Endothelial cell of umbilical vein (primary cell): ENCODE measurements around the gene BANF2. TPM values are rescaled to one million over a fixed set of nuclear protein-coding genes. Genes with fewer than 3 reads are reported as not detected.

ENCODE experiments used
- BruUV-seq: library from RNA; stranded (reverse); fragments of 400-500 nt; replicated peaks from 2 replicates; lab custom pipeline; 2021; lab: Mats Ljungman, UMichigan
- CTCF ChIA-PET: fragments of 300-600, 350-600 bp; sonication (Branson Sonifier 250); formaldehyde crosslinking; loops from one replicate; lab custom pipeline; 2021; ENCODE audit warnings: antibody characterized with exemption, inconsistent platforms; lab: Charles Lee
- POLR2A ChIA-PET: fragments of 300-600, 350-600 bp; sonication (Branson Sonifier 250); formaldehyde crosslinking; loops from one replicate; lab custom pipeline; 2021; ENCODE audit warnings: antibody characterized with exemption, inconsistent platforms; lab: Charles Lee
- DNase-seq: peaks from one replicate; pipeline ENCODE4 v3.0.0-alpha.2; 2011; ENCODE audit warnings: low read depth, low spot score
- FAIRE-seq: peaks from 2 replicates; lab custom pipeline; 2011; peaks lifted over from hg19 to GRCh38; lab: Jason Lieb, UNC
- H2AFZ ChIP-seq: 2 replicates; pipeline ENCODE4 v1.6.0; 2012; ENCODE audit warnings: low read depth, low read length, control low read depth, inconsistent platforms
- H3K27ac ChIP-seq: 2 replicates; pipeline ENCODE4 v1.5.1; 2011; ENCODE audit warnings: low read depth, mild to moderate bottlenecking, control low read depth, low read length, moderate library complexity; ENCODE audit not compliant: insufficient read depth
- H3K27me3 ChIP-seq, 2 experiments: 2 replicates each; pipeline versions ENCODE4 v1.6.0 to v1.6.1; 2011; ENCODE audit warnings: low read length in 2 of 2, mixed read lengths in 1 of 2; ENCODE audit not compliant: control insufficient read depth in 2 of 2, insufficient read depth in 2 of 2
- H3K36me3 ChIP-seq, 2 experiments: 2 replicates in 1 of 2; 3 replicates in 1 of 2; pipeline ENCODE4 v1.5.1; 2011; ENCODE audit warnings: low read length in 2 of 2, mild to moderate bottlenecking in 1 of 2, moderate library complexity in 1 of 2; ENCODE audit not compliant: control insufficient read depth in 2 of 2, insufficient read depth in 2 of 2; ENCODE audit errors: extremely low read depth in 1 of 2
- H3K4me1 ChIP-seq: 3 replicates; pipeline ENCODE4 v1.5.1; 2011; ENCODE audit warnings: mild to moderate bottlenecking, low read length; ENCODE audit not compliant: control insufficient read depth, insufficient read depth; ENCODE audit errors: extremely low read depth
- H3K4me2 ChIP-seq: 2 replicates; pipeline ENCODE4 v1.6.1; 2011; ENCODE audit warnings: low read length, control low read depth, mixed read lengths; ENCODE audit not compliant: insufficient read depth
- H3K4me3 ChIP-seq, 3 experiments: fragments of 200-600 bp in 1 of 3; sonication (generic), shearing (Covaris generic) in 1 of 3; replicated peaks in 1 of 3; 2 replicates each; pipeline ENCODE4 v1.5.1; 2011 to 2016; ENCODE audit warnings: control low read depth in 3 of 3, low read length in 3 of 3, mild to moderate bottlenecking in 2 of 3, inconsistent platforms in 1 of 3, low read depth in 1 of 3, moderate library complexity in 1 of 3; ENCODE audit not compliant: insufficient read depth in 1 of 3
- H3K79me2 ChIP-seq: 2 replicates; pipeline ENCODE4 v1.6.0; 2012; ENCODE audit warnings: low read length, inconsistent platforms; ENCODE audit not compliant: control insufficient read depth, insufficient read depth
- H3K9ac ChIP-seq: replicated peaks from 2 replicates; pipeline ENCODE3; 2011; ENCODE audit warnings: low read length, control low read depth; ENCODE audit not compliant: insufficient read depth; ENCODE audit errors: extremely low read depth
- H3K9me1 ChIP-seq: replicated peaks from 3 replicates; pipeline ENCODE4 v1.6.0; 2011; ENCODE audit warnings: mild to moderate bottlenecking, low read length; ENCODE audit not compliant: control insufficient read depth, insufficient read depth; ENCODE audit errors: extremely low read depth
- H3K9me3 ChIP-seq: replicated peaks from 2 replicates; pipeline ENCODE4 v1.5.1; 2012; ENCODE audit warnings: low read length, inconsistent platforms; ENCODE audit not compliant: control insufficient read depth, insufficient read depth
- H4K20me1 ChIP-seq: replicated peaks from 2 replicates; pipeline ENCODE3; 2011; ENCODE audit warnings: mild to moderate bottlenecking, low read length; ENCODE audit not compliant: control insufficient read depth, insufficient read depth; ENCODE audit errors: extremely low read depth
- EZH2 ChIP-seq: IDR thresholded peaks from 2 replicates; pipeline ENCODE4 v1.6.1; 2012; ENCODE audit warnings: borderline replicate concordance, low read depth, mild to moderate bottlenecking, moderate library complexity, low read length, inconsistent platforms; ENCODE audit not compliant: severe bottlenecking
- FOS ChIP-seq: IDR thresholded peaks from 2 replicates; pipeline ENCODE4 v1.6.1; 2011; ENCODE audit warnings: mild to moderate bottlenecking, low read length, moderate library complexity, borderline replicate concordance; ENCODE audit not compliant: insufficient read depth
- MYC ChIP-seq: IDR thresholded peaks from one replicate; pipeline ENCODE4 v1.6.1; 2011; ENCODE audit warnings: mild to moderate bottlenecking, low read depth, low read length
- POLR2A ChIP-seq: IDR thresholded peaks from 2 replicates; pipeline ENCODE4 v1.6.1; 2012; ENCODE audit warnings: low read depth, mild to moderate bottlenecking, control low read depth, low read length
- POLR2AphosphoS5 ChIP-seq: IDR thresholded peaks from 2 replicates; pipeline ENCODE4 v1.6.1; 2012; ENCODE audit warnings: low read depth, mild to moderate bottlenecking, control low read depth, low read length, moderate library complexity; ENCODE audit not compliant: insufficient read depth
- dilution Hi-C: fragments of 300-500 bp; cut with MboI; formaldehyde crosslinking; loops from one replicate; pipeline ENCODE4 v1.15.0; 2019; ENCODE audit warnings: low sequenced_read_pairs; ENCODE audit not compliant: extremely low pct_ligation_motif_present
- intact Hi-C: fragments of 100-400 bp; cut with micrococcal nuclease; formaldehyde crosslinking; loops from one replicate; pipeline ENCODE4 v1.10.0; 2022
- polyA plus RNA-seq, 4 experiments: library from polyadenylated mRNA; depleted of rRNA in 3 of 4; stranded (reverse) in 3 of 4; unstranded in 1 of 4; fragments of >200 nt; gene quantifications; 2 replicates each; pipeline versions ENCODE4 v1.2.1 to v1.2.3, GENCODE V29; 2011 to 2012; ENCODE audit warnings: missing spikeins in 1 of 4
- total RNA-seq: library from RNA; stranded (reverse); gene quantifications from 2 replicates; pipeline ENCODE4 v1.2.3, GENCODE V29; 2021
- TF ChIP-seq, protein P1 (sequence below), 2 donors: IDR thresholded peaks; 1 replicate in 1 of 2; 2 replicates in 1 of 2; pipeline ENCODE4 v1.5.1; 2011; ENCODE audit warnings: low read length in 2 of 2, mild to moderate bottlenecking in 2 of 2, moderate library complexity in 2 of 2, control low read depth in 1 of 2, inconsistent platforms in 1 of 2, low read depth in 1 of 2; ENCODE audit not compliant: insufficient read depth in 1 of 2; ENCODE audit errors: extremely low read depth in 1 of 2

Gene BANF2
- total and polyA plus RNA-seq, 2 donors (not counting 3 experiments of a cell fraction or from before 2014, with no cell fraction given), result not detected

DNA sequence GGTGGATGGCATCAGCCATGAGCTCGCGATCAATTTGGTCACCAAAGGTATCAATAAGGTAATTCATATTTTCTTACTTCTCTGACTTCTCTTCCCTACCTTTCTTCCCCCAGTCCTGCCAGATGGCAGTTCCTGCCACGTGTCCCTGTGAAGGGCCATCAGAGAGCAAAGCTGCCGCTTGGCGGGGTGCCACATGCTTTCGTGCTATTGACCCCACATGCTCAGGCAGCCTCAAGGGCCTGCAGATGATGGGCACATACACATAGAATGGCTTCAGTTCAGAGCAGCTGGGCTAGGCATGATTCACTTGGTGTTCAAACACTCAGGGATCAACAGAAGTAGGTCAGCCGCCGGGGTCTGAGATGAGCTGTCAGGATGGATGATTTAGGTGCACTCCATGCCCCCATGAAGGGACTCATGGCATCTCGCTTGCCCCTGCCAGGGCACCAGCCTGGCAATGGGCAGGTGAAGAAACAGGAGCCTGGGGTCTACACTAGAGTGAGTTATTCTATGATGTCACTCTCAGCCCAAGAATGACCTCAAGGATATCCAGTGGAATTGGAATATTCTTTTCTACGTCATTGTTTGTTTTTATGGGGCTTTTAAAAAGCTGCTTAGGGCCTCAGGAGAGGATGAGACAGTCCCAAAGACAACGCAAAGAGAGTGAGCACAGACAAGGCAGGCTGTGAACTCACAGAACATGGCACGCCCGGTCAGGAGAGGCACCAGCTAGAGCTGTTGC lies 25.5 kb downstream of the BANF2 start:
- no TSS peak for BruUV-seq
- Histone ChIP-seq H4K20me1 (no peaks in the 10 kb centered on the region), H3K4me3 (no peak overlapping the region), H3K36me3 (no peaks in the 10 kb centered on the region), H3K79me2 (no peaks in the 10 kb centered on the region), H3K27ac (no peak overlapping the region), H3K9me1 (no peaks in the 10 kb centered on the region), H3K4me1 (no peaks in the 10 kb centered on the region), H3K9ac (no peak overlapping the region), H3K9me3 (no peaks in the 10 kb centered on the region), H3K4me2 (no peak overlapping the region), H2AFZ (no peak overlapping the region), H3K27me3 (peaks cover 5 to 6% of the 10 kb centered on the region in 2 experiments)
- dilution Hi-C loops (no loop called here), intact Hi-C loops (no loop called here)
- DNase-seq (no peak), FAIRE-seq (no peak)
- TF ChIP-seq FOS, result no peak
- TF ChIP-seq, protein P1, sequence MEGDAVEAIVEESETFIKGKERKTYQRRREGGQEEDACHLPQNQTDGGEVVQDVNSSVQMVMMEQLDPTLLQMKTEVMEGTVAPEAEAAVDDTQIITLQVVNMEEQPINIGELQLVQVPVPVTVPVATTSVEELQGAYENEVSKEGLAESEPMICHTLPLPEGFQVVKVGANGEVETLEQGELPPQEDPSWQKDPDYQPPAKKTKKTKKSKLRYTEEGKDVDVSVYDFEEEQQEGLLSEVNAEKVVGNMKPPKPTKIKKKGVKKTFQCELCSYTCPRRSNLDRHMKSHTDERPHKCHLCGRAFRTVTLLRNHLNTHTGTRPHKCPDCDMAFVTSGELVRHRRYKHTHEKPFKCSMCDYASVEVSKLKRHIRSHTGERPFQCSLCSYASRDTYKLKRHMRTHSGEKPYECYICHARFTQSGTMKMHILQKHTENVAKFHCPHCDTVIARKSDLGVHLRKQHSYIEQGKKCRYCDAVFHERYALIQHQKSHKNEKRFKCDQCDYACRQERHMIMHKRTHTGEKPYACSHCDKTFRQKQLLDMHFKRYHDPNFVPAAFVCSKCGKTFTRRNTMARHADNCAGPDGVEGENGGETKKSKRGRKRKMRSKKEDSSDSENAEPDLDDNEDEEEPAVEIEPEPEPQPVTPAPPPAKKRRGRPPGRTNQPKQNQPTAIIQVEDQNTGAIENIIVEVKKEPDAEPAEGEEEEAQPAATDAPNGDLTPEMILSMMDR (IDR thresholded peaks at IDR 0.05; ENCODE audit: extremely low read depth in 1 of 2, insufficient read depth in 1 of 2, low read depth in 1 of 2, low read length in 2 of 2), result no peak
- no peak for TF ChIP-seq EZH2
- no peak for TF ChIP-seq POLR2AphosphoS5
- TF ChIP-seq POLR2A, result no peak
- no peak for TF ChIP-seq MYC
- ChIA-PET CTCF (interaction anchor here (2.1 kb wide), 1 partner anchor 10 kb away, joined by 5 read pairs; no protein-coding TSS in a partner anchor), POLR2A (no interaction called here)
